NCI-H2029 treated with DMSO at 0.1 percent for 48 hours (cell line): ENCODE data around the gene CCL24.
"Not testable (repeated sequence)": the region's sequence is repeated elsewhere in the genome, so short reads cannot be mapped to it uniquely, and the experiment has no call there.

Source experiments
- DNase-seq: peaks from one replicate; lab custom pipeline; 2025; lab: John Stamatoyannopoulos, UW

Gene CCL24, protein sequence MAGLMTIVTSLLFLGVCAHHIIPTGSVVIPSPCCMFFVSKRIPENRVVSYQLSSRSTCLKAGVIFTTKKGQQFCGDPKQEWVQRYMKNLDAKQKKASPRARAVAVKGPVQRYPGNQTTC

DNA sequence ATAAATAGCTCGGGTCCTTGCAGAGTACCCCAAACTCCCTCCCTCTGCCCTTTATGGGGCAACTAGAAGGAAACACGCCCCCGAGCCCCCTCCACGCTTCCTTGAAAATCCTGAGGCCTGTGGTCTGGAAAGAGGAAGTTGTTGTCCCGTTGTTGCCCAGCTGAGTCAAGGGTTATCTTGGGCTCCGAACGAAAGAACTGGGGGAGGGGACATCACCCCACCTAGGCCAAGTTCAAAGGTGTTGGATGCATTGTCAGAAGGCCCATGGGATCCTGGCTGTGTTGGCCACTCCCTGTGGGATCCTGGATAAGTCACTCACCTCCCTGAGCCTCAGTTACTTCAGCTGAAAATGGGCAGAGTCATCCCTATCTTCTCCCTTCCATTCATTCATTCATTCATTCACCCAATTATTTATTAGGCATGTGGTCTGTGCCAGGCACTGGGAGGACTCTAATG lies at the start of gene CCL24:
TSS of gene CCL24 (minus strand) at position 26 of the 456 bp plus-strand sequence. CDS start 91 bp downstream, outside the sequence.
- no peak for DNase-seq

- no peak for DNase-seq
These were observed 48.0 kb upstream of the CCL24 start for GRCh38 chr7:75861636-75862035.

GRCh38 chr7:75858410-75858809 lies 44.8 kb upstream of the CCL24 start:
- DNase-seq, result no peak

GRCh38 chr7:75856536-75856935 lies 42.9 kb upstream of the CCL24 start:
- no peak for DNase-seq

GRCh38 chr7:75854813-75855345 lies 41.3 kb upstream of the CCL24 start:
- not testable (repeated sequence) for DNase-seq

- no peak for DNase-seq
These were observed 40.6 kb upstream of the CCL24 start for GRCh38 chr7:75854233-75854632.

DNA sequence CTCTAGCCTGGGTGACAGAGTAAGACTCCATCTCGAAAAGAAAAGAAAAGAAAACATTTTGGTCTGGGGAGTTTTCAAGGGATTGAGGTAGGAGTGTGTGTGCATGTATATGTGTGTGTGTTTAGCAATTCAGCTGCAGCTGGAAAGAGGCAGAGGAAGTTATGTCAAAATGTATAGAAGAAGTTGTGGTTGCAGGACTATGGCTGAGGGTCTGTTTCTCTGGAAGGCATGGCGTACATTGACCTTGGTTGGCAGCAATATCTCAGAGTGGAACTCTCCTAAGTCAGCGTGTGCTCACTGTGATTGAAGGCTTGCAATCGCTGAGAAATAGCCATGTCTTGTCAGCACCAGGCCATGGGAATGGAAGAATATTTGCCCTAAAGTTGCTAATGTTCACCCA lies 36.6 kb upstream of the CCL24 start:
- no peak for DNase-seq

GRCh38 chr7:75849573-75849972 lies 36.0 kb upstream of the CCL24 start:
- DNase-seq, result no peak

DNA sequence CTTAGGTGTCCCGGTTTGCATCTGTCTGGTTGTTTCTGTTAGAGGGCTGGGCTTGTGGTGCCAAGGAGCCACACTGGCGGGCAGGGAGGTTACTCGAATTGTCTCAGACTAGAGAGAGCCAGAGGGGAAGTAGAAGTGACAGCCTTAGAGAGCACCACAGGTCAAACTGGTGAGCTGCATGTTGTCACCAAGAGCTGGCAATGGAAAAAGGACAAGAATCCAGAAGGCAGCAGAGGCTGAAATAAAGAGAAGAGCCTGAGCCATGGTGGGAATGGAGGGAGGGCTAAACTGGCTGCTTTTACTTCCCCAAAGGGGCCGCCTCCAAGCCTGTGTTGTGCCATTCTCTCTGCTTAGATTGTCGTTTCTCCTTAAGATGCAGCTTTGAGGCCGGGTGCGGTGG lies 34.1 kb upstream of the CCL24 start:
- no peak for DNase-seq

GRCh38 chr7:75845132-75845531 lies 31.5 kb upstream of the CCL24 start:
- DNase-seq, result not testable (repeated sequence)

- DNase-seq, result no peak
These were observed 30.6 kb upstream of the CCL24 start for GRCh38 chr7:75844158-75844557.

DNA sequence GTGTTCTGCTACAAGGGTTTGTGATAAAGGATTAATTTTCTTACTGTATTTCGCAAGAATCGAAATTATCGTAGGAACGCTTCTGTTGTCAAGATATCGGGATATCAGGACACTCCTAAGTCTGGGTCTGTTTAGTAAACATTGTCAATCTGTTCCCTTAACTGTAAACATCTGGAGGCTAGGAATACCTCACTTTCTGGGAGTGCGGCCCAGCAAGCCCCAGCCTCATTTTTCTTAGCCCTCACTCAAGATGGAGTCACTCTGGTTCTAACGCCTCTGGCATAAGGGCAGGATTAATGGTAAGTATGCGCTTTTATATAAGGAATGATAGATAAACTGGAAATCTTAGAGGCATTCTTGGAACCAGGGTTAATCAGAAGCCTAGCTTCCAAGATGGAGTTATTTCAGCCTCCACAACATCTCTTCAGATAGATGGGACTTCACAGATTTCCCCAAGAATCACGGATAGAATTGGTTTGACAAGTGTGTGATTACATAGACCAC lies 30.1 kb upstream of the CCL24 start:
- no peak for DNase-seq

GRCh38 chr7:75842836-75843446 lies 29.3 kb upstream of the CCL24 start:
- no peak for DNase-seq

- DNase-seq, result no peak
These were observed 26.4 kb upstream of the CCL24 start for GRCh38 chr7:75840029-75840428.

GRCh38 chr7:75838281-75838930 lies 24.8 kb upstream of the CCL24 start:
- not testable (repeated sequence) for DNase-seq

GRCh38 chr7:75836798-75837197 lies 23.2 kb upstream of the CCL24 start:
- no peak for DNase-seq

DNA sequence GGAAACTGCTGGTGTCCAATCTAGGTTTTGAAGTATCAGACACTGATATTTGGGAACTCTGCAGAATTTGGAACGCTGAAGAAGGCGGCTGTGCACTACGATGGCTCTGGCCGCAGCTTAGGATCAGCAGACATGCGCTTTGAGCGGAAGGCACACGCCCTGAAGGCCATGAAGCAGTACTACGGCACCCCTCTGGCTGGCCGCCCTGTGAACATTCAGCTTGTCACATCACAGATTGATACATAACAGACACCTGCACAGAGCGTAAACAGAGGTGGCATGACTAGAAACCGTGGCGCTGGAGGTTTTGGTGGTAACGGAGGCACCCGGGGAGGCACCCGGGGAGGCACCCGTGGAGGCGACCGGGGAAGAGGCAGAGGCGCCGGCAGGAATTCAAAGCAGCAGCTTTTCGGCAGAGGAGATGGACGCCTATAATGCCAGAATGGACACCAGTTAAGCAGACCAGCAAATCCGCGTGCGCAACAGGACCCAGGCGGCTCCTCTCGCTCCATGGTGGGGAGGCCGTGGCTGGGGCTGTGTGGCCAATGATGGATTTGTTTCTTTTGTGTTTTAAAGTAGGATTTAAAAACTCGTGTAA lies 22.2 kb upstream of the CCL24 start:
- DNase-seq, result no peak

- not testable (repeated sequence) for DNase-seq
These were observed 20.1 kb upstream of the CCL24 start for GRCh38 chr7:75833662-75834061.

GRCh38 chr7:75830978-75831377 lies 17.4 kb upstream of the CCL24 start:
- no peak for DNase-seq

- not testable (repeated sequence) for DNase-seq
These were observed 16.1 kb upstream of the CCL24 start for GRCh38 chr7:75829656-75830055.

GRCh38 chr7:75823198-75823910 lies 9.7 kb upstream of the CCL24 start:
- no peak for DNase-seq

GRCh38 chr7:75820688-75821087 lies 7.1 kb upstream of the CCL24 start:
- DNase-seq, result no peak
